H1 (cell line): ENCODE data around the gene DYNLT2. TPM values are rescaled to one million over a fixed set of nuclear protein-coding genes. Genes with fewer than 3 reads are reported as not detected.

ENCODE experiments used
- ATF3 ChIP-seq: IDR thresholded peaks from 2 replicates; pipeline ENCODE4 v1.6.1; 2011; ENCODE audit warnings: low read depth, mild to moderate bottlenecking, low read length; ENCODE audit not compliant: insufficient read depth
- BRCA1 ChIP-seq: IDR thresholded peaks from 2 replicates; pipeline ENCODE4 v1.6.1; 2012; ENCODE audit warnings: low read depth, low read length, improper control_type of control experiment
- CHD1 ChIP-seq: IDR thresholded peaks from 2 replicates; pipeline ENCODE4 v1.6.1; 2012; ENCODE audit warnings: low read depth, low read length, improper control_type of control experiment
- E2F6 ChIP-seq: IDR thresholded peaks from 2 replicates; pipeline ENCODE4 v1.6.1; 2012; ENCODE audit warnings: inconsistent platforms
- EGR1 ChIP-seq: IDR thresholded peaks from 2 replicates; pipeline ENCODE4 v1.6.1; 2011; ENCODE audit warnings: low read depth, low read length, borderline replicate concordance
- EZH2 ChIP-seq: fragments of 200-600 bp; sonication (generic); IDR thresholded peaks from 2 replicates; pipeline ENCODE4 v1.7.1; 2012; ENCODE audit warnings: low read depth, mild to moderate bottlenecking, moderate library complexity, low read length, inconsistent platforms; ENCODE audit not compliant: severe bottlenecking
- HDAC2 ChIP-seq, 2 experiments: fragments of 300-600 bp in 1 of 2; sonication (generic) in 1 of 2; IDR thresholded peaks; 2 replicates each; pipeline ENCODE4 v1.6.1; 2011 to 2012; ENCODE audit warnings: low read depth in 2 of 2, low read length in 2 of 2, mild to moderate bottlenecking in 2 of 2, moderate library complexity in 2 of 2, borderline replicate concordance in 1 of 2, inconsistent platforms in 1 of 2
- JUN ChIP-seq: IDR thresholded peaks from 2 replicates; pipeline ENCODE4 v1.6.1; 2011; ENCODE audit warnings: low read depth, mild to moderate bottlenecking, improper control_type of control experiment, low read length
- KDM5A ChIP-seq: fragments of 200-600 bp; IDR thresholded peaks from 2 replicates; pipeline ENCODE4 v1.7.1; 2012; ENCODE audit warnings: mild to moderate bottlenecking, low read length, inconsistent platforms, mixed read lengths
- MAFK ChIP-seq: IDR thresholded peaks from 2 replicates; pipeline ENCODE4 v1.6.1; 2012; ENCODE audit warnings: low read depth, mild to moderate bottlenecking, improper control_type of control experiment, low read length
- NANOG ChIP-seq: IDR thresholded peaks from 2 replicates; pipeline ENCODE4 v1.6.1; 2011; ENCODE audit warnings: low read length, low read depth, mild to moderate bottlenecking, inconsistent platforms; ENCODE audit not compliant: insufficient read depth, poor library complexity, severe bottlenecking
- NRF1 ChIP-seq: IDR thresholded peaks from 2 replicates; pipeline ENCODE4 v1.6.1; 2011; ENCODE audit warnings: mild to moderate bottlenecking, low read depth, low read length, improper control_type of control experiment
- POLR2A ChIP-seq, 2 experiments: IDR thresholded peaks; 1 replicate in 1 of 2; 2 replicates in 1 of 2; pipeline ENCODE4 v1.6.1; 2011; ENCODE audit warnings: low read depth in 2 of 2, low read length in 2 of 2, mild to moderate bottlenecking in 2 of 2; ENCODE audit errors: control extremely low read depth in 1 of 2
- RNF2 ChIP-seq: fragments of 200-900, 300-1000 bp; sonication (generic); IDR thresholded peaks from 2 replicates; pipeline ENCODE4 v1.7.1; 2016; ENCODE audit warnings: borderline replicate concordance, low read depth, mild to moderate bottlenecking, antibody characterized with exemption, low read length; ENCODE audit not compliant: poor library complexity, severe bottlenecking; ENCODE audit errors: missing control alignments
- SIN3A ChIP-seq, 2 experiments: IDR thresholded peaks in 1 of 2; conservative IDR thresholded peaks in 1 of 2; 2 replicates each; pipeline ENCODE4 v1.6.1; 2011 to 2012; ENCODE audit warnings: low read length in 2 of 2, improper control_type of control experiment in 1 of 2, low read depth in 1 of 2, mild to moderate bottlenecking in 1 of 2
- SP1 ChIP-seq: IDR thresholded peaks from 2 replicates; pipeline ENCODE4 v1.6.1; 2011; ENCODE audit warnings: low read depth, low read length
- TAF1 ChIP-seq: IDR thresholded peaks from 2 replicates; pipeline ENCODE4 v1.6.1; 2011; ENCODE audit warnings: mild to moderate bottlenecking, low read depth, low read length
- TAF7 ChIP-seq: optimal IDR thresholded peaks from 2 replicates; pipeline ENCODE3; 2011; ENCODE audit warnings: low read depth, mild to moderate bottlenecking, inconsistent platforms, low read length, moderate library complexity, borderline replicate concordance
- ZNF274 ChIP-seq: IDR thresholded peaks from 2 replicates; pipeline ENCODE4 v1.7.0; 2012; ENCODE audit warnings: low read length, borderline replicate concordance; ENCODE audit errors: extremely low read depth
- polyA plus RNA-seq, 7 experiments: library from polyadenylated mRNA; depleted of rRNA in 3 of 7; stranded (reverse) in 5 of 7; unstranded in 2 of 7; fragments of >200 nt in 5 of 7; fragments of 200-250 nt in 2 of 7; gene quantifications; 1 replicate in 5 of 7; 2 replicates in 1 of 7; 4 replicates in 1 of 7; pipeline versions ENCODE4 v1.2.1 to v1.2.3, GENCODE V29; 2011 to 2013; ENCODE audit warnings: missing spikeins in 2 of 7, mixed read lengths in 2 of 7
- total RNA-seq: library from RNA; stranded (reverse); fragmentation: NEBNext Ultra II Directional; extraction: Animal tissue kit (Norgen Biotek cat#: 25700); gene quantifications from 2 replicates; pipeline ENCODE4 v1.2.1, GENCODE V29; 2021
- TF ChIP-seq, protein P1 (sequence below): IDR thresholded peaks from 2 replicates; pipeline ENCODE4 v1.6.1; 2011; ENCODE audit warnings: low read length, improper control_type of control experiment

DYNLT2 gene
- total and polyA plus RNA-seq, 2 of the 8 experiments (the other 6 are each of a cell fraction or from before 2014, with no cell fraction given): 0.48 to 1.8 TPM

GRCh38 chr6:169701954-169702839 lies 49.2 kb downstream of the DYNLT2 start, which contains the start of the genes C6orf120 and WDR27 (continued):
- TF ChIP-seq TAF7 (peak; percentile 33), KDM5A (no peak), CHD1 (no peak), TAF1 (peak; percentile 74; the same call in 1 of the 2 replicates), BRCA1 (peak; percentile 85), HDAC2 (IDR thresholded peaks at IDR 0.05; ENCODE audit: borderline replicate concordance in 1 of 2, low read depth in 2 of 2, low read length in 2 of 2) (peak in 1 of 2 experiments; percentile 67; a peak in 1 of 4 replicates), ATF3 (no peak), NANOG (no peak), ZNF274 (no peak), E2F6 (peak; percentile 62; the same call in 1 of the 2 replicates), JUN (no peak), EZH2 (no peak), NRF1 (no peak), MAFK (no peak), SIN3A (conservative IDR thresholded peaks at IDR 0.05 in 1 of 2, IDR thresholded peaks at IDR 0.05 in 1 of 2; ENCODE audit: low read depth in 1 of 2, low read length in 2 of 2) (peak in 1 of 2 experiments; percentile 40; a peak in 2 of 4 replicates), SP1 (no peak), POLR2A (IDR thresholded peaks at IDR 0.05; ENCODE audit: control extremely low read depth in 1 of 2, low read depth in 2 of 2, low read length in 2 of 2) (peak; percentile 32 to 87), RNF2 (no peak), EGR1 (peak; percentile 43; the same call in 1 of the 2 replicates)
- TF ChIP-seq, protein P1, sequence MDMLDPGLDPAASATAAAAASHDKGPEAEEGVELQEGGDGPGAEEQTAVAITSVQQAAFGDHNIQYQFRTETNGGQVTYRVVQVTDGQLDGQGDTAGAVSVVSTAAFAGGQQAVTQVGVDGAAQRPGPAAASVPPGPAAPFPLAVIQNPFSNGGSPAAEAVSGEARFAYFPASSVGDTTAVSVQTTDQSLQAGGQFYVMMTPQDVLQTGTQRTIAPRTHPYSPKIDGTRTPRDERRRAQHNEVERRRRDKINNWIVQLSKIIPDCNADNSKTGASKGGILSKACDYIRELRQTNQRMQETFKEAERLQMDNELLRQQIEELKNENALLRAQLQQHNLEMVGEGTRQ: no peak
